T47D (cell line): ENCODE data around the gene RASGRP4.
A peak's percentile ranks its signal among the peaks of the same experiment; 100 is the strongest.

Source experiments
- DNase-seq, 2 experiments: peaks; one replicate each; pipeline versions ENCODE4 v3.0.0 to v3.0.0-alpha.2; 2011 to 2012; ENCODE audit warnings: low read depth in 1 of 2, low spot score in 1 of 2
- JUND ChIP-seq: IDR thresholded peaks from 2 replicates; pipeline ENCODE4 v1.6.1; 2012; ENCODE audit warnings: low read depth
- in situ Hi-C: cut with HindIII; loops from 2 replicates; pipeline ENCODE4 v1.10.0; 2016; ENCODE audit warnings: low sequenced_read_pairs, low pct_unique_long_range_greater_than_20kb

The RASGRP4 gene

GRCh38 chr19:38457690-38458405, 31.8 kb upstream of the RASGRP4 start:
- in situ Hi-C loops = no loop called here
- no peak for TF ChIP-seq JUND
- no peak for DNase-seq

- in situ Hi-C loops = no loop called here
- no peak for TF ChIP-seq JUND
- no peak for DNase-seq
Observed at GRCh38 chr19:38457202-38457601, 31.2 kb upstream of the RASGRP4 start.

- TF ChIP-seq JUND = no peak
- DNase-seq = peak; percentile 30 to 47
- in situ Hi-C loops = no loop called here
Observed at GRCh38 chr19:38455031-38455430, 29.0 kb upstream of the RASGRP4 start.

- no peak for TF ChIP-seq JUND
- DNase-seq = no peak
- in situ Hi-C loops = no loop called here
Observed at GRCh38 chr19:38453596-38453995, 27.6 kb upstream of the RASGRP4 start.

- in situ Hi-C loops = no loop called here
- no peak for TF ChIP-seq JUND
- DNase-seq = peak in 1 of 2 experiments; percentile 93
Observed at GRCh38 chr19:38452430-38453366, 26.7 kb upstream of the RASGRP4 start.

- TF ChIP-seq JUND = no peak
- DNase-seq = no peak
- in situ Hi-C loops = no loop called here
Observed at GRCh38 chr19:38451629-38452028, 25.6 kb upstream of the RASGRP4 start.

GRCh38 chr19:38451036-38451435, 25.0 kb upstream of the RASGRP4 start:
- DNase-seq = no peak
- TF ChIP-seq JUND = no peak
- in situ Hi-C loops = no loop called here

GRCh38 chr19:38449518-38449917, 23.5 kb upstream of the RASGRP4 start:
- no peak for TF ChIP-seq JUND
- in situ Hi-C loops = no loop called here
- DNase-seq = no peak

- no peak for TF ChIP-seq JUND
- DNase-seq = no peak
- in situ Hi-C loops = no loop called here
Observed at GRCh38 chr19:38448225-38448624, 22.2 kb upstream of the RASGRP4 start.

- in situ Hi-C loops = no loop called here
- no peak for DNase-seq
- TF ChIP-seq JUND = no peak
Observed at GRCh38 chr19:38445362-38445761, 19.3 kb upstream of the RASGRP4 start.

- in situ Hi-C loops = no loop called here
- no peak for TF ChIP-seq JUND
- no peak for DNase-seq
Observed at GRCh38 chr19:38444026-38444425, 18.0 kb upstream of the RASGRP4 start.

- no peak for DNase-seq
- no peak for TF ChIP-seq JUND
- in situ Hi-C loops = no loop called here
Observed at GRCh38 chr19:38443458-38443999, 17.5 kb upstream of the RASGRP4 start.

- no peak for DNase-seq
- no peak for TF ChIP-seq JUND
- in situ Hi-C loops = no loop called here
Observed at GRCh38 chr19:38442736-38443135, 16.7 kb upstream of the RASGRP4 start.
